CD14-positive monocyte (primary cell): Measurements from ENCODE around the gene MARCHF3. TPM values are rescaled to one million over a fixed set of nuclear protein-coding genes. Genes with fewer than 3 reads are reported as not detected.

ENCODE experiments used
- DNase-seq, 3 donors: peaks; one replicate each; pipeline ENCODE4 v3.0.0-alpha.2; 2011 to 2022
- H2AFZ ChIP-seq: 2 replicates; pipeline ENCODE4 v1.6.0; 2012; ENCODE audit warnings: mild to moderate bottlenecking, low read depth, low read length, inconsistent platforms; ENCODE audit not compliant: insufficient read depth, poor library complexity, severe bottlenecking
- H3K27ac ChIP-seq, 2 donors: 1 replicate in 1 of 2; 2 replicates in 1 of 2; pipeline ENCODE4 v1.5.1; 2012 to 2013; ENCODE audit warnings: low read length in 2 of 2, control low read depth in 1 of 2, inconsistent platforms in 1 of 2, low read depth in 1 of 2, mild to moderate bottlenecking in 1 of 2
- H3K27me3 ChIP-seq, 2 donors: one replicate each; pipeline versions ENCODE4 v1.6.0 to v1.6.1; 2011 to 2013; ENCODE audit warnings: low read length in 2 of 2; ENCODE audit not compliant: control insufficient read depth in 2 of 2, insufficient read depth in 2 of 2
- H3K36me3 ChIP-seq, 2 donors: replicated peaks in 1 of 2; 1 replicate in 1 of 2; 2 replicates in 1 of 2; pipeline versions ENCODE4 v1.5.1 to v1.6.1; 2012 to 2013; ENCODE audit warnings: low read length in 2 of 2, control low read depth in 1 of 2, inconsistent platforms in 1 of 2, mild to moderate bottlenecking in 1 of 2; ENCODE audit not compliant: insufficient read depth in 2 of 2, control insufficient read depth in 1 of 2
- H3K4me1 ChIP-seq, 2 donors: 1 replicate in 1 of 2; 2 replicates in 1 of 2; pipeline versions ENCODE4 v1.5.1 to v1.6.1; 2012 to 2013; ENCODE audit warnings: low read length in 2 of 2, control low read depth in 1 of 2, inconsistent platforms in 1 of 2, mild to moderate bottlenecking in 1 of 2, moderate library complexity in 1 of 2; ENCODE audit not compliant: insufficient read depth in 2 of 2, control insufficient read depth in 1 of 2
- H3K4me2 ChIP-seq: replicated peaks from 2 replicates; pipeline ENCODE3; 2012; ENCODE audit warnings: low read length, moderate library complexity, mild to moderate bottlenecking; ENCODE audit not compliant: poor library complexity, severe bottlenecking; ENCODE audit errors: extremely low read depth
- H3K4me3 ChIP-seq, 3 experiments: fragments of 200-600 bp in 1 of 3; sonication (generic) in 1 of 3; replicated peaks in 1 of 3; 1 replicate in 2 of 3; 2 replicates in 1 of 3; pipeline ENCODE4 v1.5.1; 2011 to 2013; ENCODE audit warnings: low read length in 3 of 3, mild to moderate bottlenecking in 3 of 3, control low read depth in 2 of 3, low read depth in 2 of 3, inconsistent platforms in 1 of 3, moderate library complexity in 1 of 3
- H3K79me2 ChIP-seq: 2 replicates; pipeline ENCODE4 v1.6.0; 2012; ENCODE audit warnings: mild to moderate bottlenecking, control low read depth, inconsistent platforms, low read length, moderate library complexity; ENCODE audit not compliant: insufficient read depth
- H3K9ac ChIP-seq: 2 replicates; pipeline ENCODE4 v1.6.0; 2017; ENCODE audit warnings: low read length, mild to moderate bottlenecking; ENCODE audit not compliant: insufficient read depth, poor library complexity, severe bottlenecking
- H3K9me3 ChIP-seq, 2 donors: replicated peaks in 1 of 2; 1 replicate in 1 of 2; 2 replicates in 1 of 2; pipeline versions ENCODE4 v1.5.1 to v1.6.1; 2012 to 2013; ENCODE audit warnings: low read length in 2 of 2, control low read depth in 1 of 2; ENCODE audit not compliant: control insufficient read depth in 1 of 2, insufficient read depth in 1 of 2
- H4K20me1 ChIP-seq: 2 replicates; pipeline ENCODE4 v1.6.0; 2012; ENCODE audit warnings: mild to moderate bottlenecking, low read length, control low read depth, moderate library complexity; ENCODE audit not compliant: insufficient read depth
- H3K27ac Mint-ChIP-seq, 7 donors: one replicate each; pipeline ENCODE4 v1.8.0; 2020; ENCODE audit warnings: mild to moderate bottlenecking in 7 of 7, mixed read lengths in 7 of 7, moderate library complexity in 6 of 7, inconsistent platforms in 2 of 7
- H3K27me3 Mint-ChIP-seq, 3 donors: one replicate each; pipeline ENCODE4 v1.8.0; 2021 to 2022; ENCODE audit warnings: low read depth in 3 of 3, mild to moderate bottlenecking in 3 of 3, mixed read lengths in 3 of 3, moderate library complexity in 3 of 3, inconsistent platforms in 1 of 3
- H3K36me3 Mint-ChIP-seq, 2 donors: one replicate each; pipeline ENCODE4 v1.8.0; 2020; ENCODE audit warnings: mixed read lengths in 2 of 2, inconsistent platforms in 1 of 2, mild to moderate bottlenecking in 1 of 2
- H3K4me1 Mint-ChIP-seq: one replicate; pipeline ENCODE4 v1.8.0; 2020; ENCODE audit warnings: mild to moderate bottlenecking, mixed read lengths
- H3K4me3 Mint-ChIP-seq, 2 donors: one replicate each; pipeline ENCODE4 v1.8.0; 2020; ENCODE audit warnings: mild to moderate bottlenecking in 2 of 2, mixed read lengths in 2 of 2, moderate library complexity in 1 of 2
- H3K9me3 Mint-ChIP-seq, 7 donors: one replicate each; pipeline ENCODE4 v1.8.0; 2020 to 2022; ENCODE audit warnings: mixed read lengths in 7 of 7, mild to moderate bottlenecking in 6 of 7, moderate library complexity in 6 of 7, inconsistent platforms in 2 of 7
- WGBS: methylation state at CpG from one replicate; pipeline ENCODE4 v1.1.5; 2013; ENCODE audit warnings: missing lambda C conversion rate; ENCODE audit not compliant: insufficient coverage; 5-methylcytosine and 5-hydroxymethylcytosine counted together
- intact Hi-C, 2 donors: fragments of 100-400 bp; cut with micrococcal nuclease; formaldehyde crosslinking; loops; one replicate each; pipeline versions ENCODE4 v1.15.0 to v1.15.1; 2023
- polyA plus RNA-seq, 3 donors: library from polyadenylated mRNA; depleted of rRNA in 1 of 3; unstranded in 2 of 3; stranded (reverse) in 1 of 3; fragments of 300-500 nt in 2 of 3; fragments of >200 nt in 1 of 3; fragmentation: Illumina TruSeq in 2 of 3; gene quantifications; 1 replicate in 2 of 3; 2 replicates in 1 of 3; pipeline ENCODE4 v1.2.3, GENCODE V29; 2012 to 2021
- TF ChIP-seq, protein P1 (sequence below): fragments of 200-600 bp; IDR thresholded peaks from one replicate; pipeline ENCODE4 v1.8.0; 2022; ENCODE audit warnings: antibody characterized with exemption, mild to moderate bottlenecking

The MARCHF3 gene
- polyA plus RNA-seq, 3 donors, result 0.88 to 1.6 (median 0.96) TPM

GRCh38 chr5:127031147-127031862, 947 bp upstream of the MARCHF3 start:
- peaks cover 14 to 26% of the 10 kb centered on the region in 2 donors for H3K27me3 ChIP-seq
- H3K4me3 ChIP-seq, result peak overlapping the region; percentile 46 to 85 (median 73)
- peaks cover 25 to 45% (median 36%) of the 10 kb centered on the region in 3 donors for H3K27me3 Mint-ChIP-seq
- H3K27ac Mint-ChIP-seq, result peak overlapping the region; percentile 73 to 90 (median 85)
- TF ChIP-seq, protein P1, sequence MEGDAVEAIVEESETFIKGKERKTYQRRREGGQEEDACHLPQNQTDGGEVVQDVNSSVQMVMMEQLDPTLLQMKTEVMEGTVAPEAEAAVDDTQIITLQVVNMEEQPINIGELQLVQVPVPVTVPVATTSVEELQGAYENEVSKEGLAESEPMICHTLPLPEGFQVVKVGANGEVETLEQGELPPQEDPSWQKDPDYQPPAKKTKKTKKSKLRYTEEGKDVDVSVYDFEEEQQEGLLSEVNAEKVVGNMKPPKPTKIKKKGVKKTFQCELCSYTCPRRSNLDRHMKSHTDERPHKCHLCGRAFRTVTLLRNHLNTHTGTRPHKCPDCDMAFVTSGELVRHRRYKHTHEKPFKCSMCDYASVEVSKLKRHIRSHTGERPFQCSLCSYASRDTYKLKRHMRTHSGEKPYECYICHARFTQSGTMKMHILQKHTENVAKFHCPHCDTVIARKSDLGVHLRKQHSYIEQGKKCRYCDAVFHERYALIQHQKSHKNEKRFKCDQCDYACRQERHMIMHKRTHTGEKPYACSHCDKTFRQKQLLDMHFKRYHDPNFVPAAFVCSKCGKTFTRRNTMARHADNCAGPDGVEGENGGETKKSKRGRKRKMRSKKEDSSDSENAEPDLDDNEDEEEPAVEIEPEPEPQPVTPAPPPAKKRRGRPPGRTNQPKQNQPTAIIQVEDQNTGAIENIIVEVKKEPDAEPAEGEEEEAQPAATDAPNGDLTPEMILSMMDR, result no peak
- peak overlapping the region; percentile 73 to 76 for H3K27ac ChIP-seq
- H3K79me2 ChIP-seq, result no peaks in the 10 kb centered on the region
- no peaks in the 10 kb centered on the region for H3K36me3 ChIP-seq
- H3K9me3 Mint-ChIP-seq, result peaks cover 0 to 8% (median 0%) of the 10 kb centered on the region in 7 donors
- peaks cover 0 to 3% of the 10 kb centered on the region in 2 donors for H3K36me3 Mint-ChIP-seq
- 6% methylated on average over 35 of the region's 45 CpGs for whole genome bisulfite sequencing
- H3K9me3 ChIP-seq, result no peaks in the 10 kb centered on the region
- H3K4me2 ChIP-seq, result peak overlapping the region; percentile 86
- peak overlapping the region; percentile 92 to 94 for H3K4me3 Mint-ChIP-seq
- H3K9ac ChIP-seq, result peak overlapping the region; percentile 82
- DNase-seq, result peak in 1 of 3 donors; percentile 21
- H3K4me1 ChIP-seq, result peaks cover 19 to 24% of the 10 kb centered on the region in 2 donors
- no peaks in the 10 kb centered on the region for H4K20me1 ChIP-seq
- intact Hi-C loops, result no loop called here
- H3K4me1 Mint-ChIP-seq, result peaks cover 25% of the 10 kb centered on the region
- peak overlapping the region; percentile 84 for H2AFZ ChIP-seq

- Mint-ChIP-seq H3K27me3 (peaks cover 23 to 41% (median 36%) of the 10 kb centered on the region in 3 donors), H3K4me3 (peak overlapping the region; percentile 92 to 94), H3K36me3 (peaks cover 0 to 3% of the 10 kb centered on the region in 2 donors), H3K27ac (peak overlapping the region in 3 of 7 donors; percentile 49 to 71 (median 50)), H3K4me1 (peaks cover 25% of the 10 kb centered on the region), H3K9me3 (peaks cover 0 to 8% (median 0%) of the 10 kb centered on the region in 7 donors)
- TF ChIP-seq, protein P1, result peak; percentile 59
- peak; percentile 33 to 51 (median 43) for DNase-seq
- H3K4me2 ChIP-seq, result peak overlapping the region; percentile 86
- peak overlapping the region; percentile 82 for H3K9ac ChIP-seq
- no peaks in the 10 kb centered on the region for H4K20me1 ChIP-seq
- peak overlapping the region; percentile 89 for H2AFZ ChIP-seq
- H3K4me3 ChIP-seq, result peak overlapping the region; percentile 59 to 85 (median 84)
- peaks cover 19 to 24% of the 10 kb centered on the region in 2 donors for H3K4me1 ChIP-seq
- no peaks in the 10 kb centered on the region for H3K79me2 ChIP-seq
- H3K27ac ChIP-seq, result peak overlapping the region in 1 of 2 donors; percentile 71
- WGBS, result under 1% methylated on average over 50 of the region's 51 CpGs
- H3K36me3 ChIP-seq, result no peaks in the 10 kb centered on the region
- H3K9me3 ChIP-seq, result no peaks in the 10 kb centered on the region
- peaks cover 14 to 26% of the 10 kb centered on the region in 2 donors for H3K27me3 ChIP-seq
- intact Hi-C loops, result no loop called here
Observed at GRCh38 chr5:127029581-127030258, 638 bp downstream of the MARCHF3 start.
